WTC11 (cell line): ENCODE measurements around the gene ZNF547. TPM values are rescaled to one million over a fixed set of nuclear protein-coding genes. Genes with fewer than 3 reads are reported as not detected.

Source experiments
- ATAC-seq: fragments of 200-7000 bp; cut with Tn5 transposase; 2 replicates; pipeline ENCODE4 v1.10.0; 2021; ENCODE audit warnings: mild to moderate bottlenecking, moderate library complexity
- CTCF ChIA-PET: fragments of 300-600 bp; sonication (Branson Sonifier 250); formaldehyde crosslinking; loops from one replicate; lab custom pipeline; 2021; ENCODE audit warnings: antibody characterized with exemption; lab: Charles Lee
- POLR2A ChIA-PET: fragments of 350-600 bp; sonication (Branson Sonifier 250); formaldehyde crosslinking; loops from one replicate; lab custom pipeline; 2021; ENCODE audit warnings: antibody characterized with exemption; lab: Charles Lee
- DNase-seq: peaks from one replicate; pipeline ENCODE4 v3.0.0; 2021; ENCODE audit warnings: low spot score
- H3K27ac Mint-ChIP-seq: 2 replicates; pipeline ENCODE4 v1.8.0; 2021; ENCODE audit warnings: mixed read lengths
- H3K27me3 Mint-ChIP-seq: 2 replicates; pipeline ENCODE4 v1.8.0; 2021; ENCODE audit warnings: low read depth, mild to moderate bottlenecking, moderate library complexity, mixed read lengths
- H3K36me3 Mint-ChIP-seq: 2 replicates; pipeline ENCODE4 v1.8.0; 2021; ENCODE audit warnings: mixed read lengths
- H3K4me1 Mint-ChIP-seq: 2 replicates; pipeline ENCODE4 v1.8.0; 2022; ENCODE audit warnings: mixed read lengths
- H3K4me3 Mint-ChIP-seq: 2 replicates; pipeline ENCODE4 v1.8.0; 2021; ENCODE audit warnings: mild to moderate bottlenecking, moderate library complexity, mixed read lengths
- H3K9me3 Mint-ChIP-seq: 2 replicates; pipeline ENCODE4 v1.8.0; 2021; ENCODE audit warnings: mixed read lengths
- AFF4 ChIP-seq: sonication (generic); formaldehyde crosslinking; IDR thresholded peaks from 2 replicates; pipeline ENCODE4 v1.8.1; 2023; ENCODE audit warnings: mild to moderate bottlenecking, missing genetic modification reagents, borderline replicate concordance
- ATF1 ChIP-seq: sonication (generic); formaldehyde crosslinking; IDR thresholded peaks from 2 replicates; pipeline ENCODE4 v1.8.1; 2023; ENCODE audit warnings: mild to moderate bottlenecking, moderate library complexity, missing genetic modification reagents
- ATF3 ChIP-seq: sonication (generic); formaldehyde crosslinking; conservative IDR thresholded peaks from 2 replicates; pipeline ENCODE4 v1.8.1; 2022; ENCODE audit warnings: mild to moderate bottlenecking, missing genetic modification reagents
- ATF6 ChIP-seq: sonication (generic); formaldehyde crosslinking; IDR thresholded peaks from 2 replicates; pipeline ENCODE4 v1.8.1; 2023; ENCODE audit warnings: mild to moderate bottlenecking, missing genetic modification reagents
- ESRRA ChIP-seq: sonication (generic); formaldehyde crosslinking; IDR thresholded peaks from 2 replicates; pipeline ENCODE4 v1.8.1; 2022; ENCODE audit warnings: mild to moderate bottlenecking, missing genetic modification reagents, borderline replicate concordance
- FOXP1 ChIP-seq: sonication (generic); formaldehyde crosslinking; IDR thresholded peaks from 2 replicates; pipeline ENCODE4 v1.8.0; 2022; ENCODE audit warnings: missing genetic modification reagents, mild to moderate bottlenecking, moderate library complexity, borderline replicate concordance
- FOXP4 ChIP-seq: sonication (generic); formaldehyde crosslinking; IDR thresholded peaks from 2 replicates; pipeline ENCODE4 v1.8.0; 2022; ENCODE audit warnings: mild to moderate bottlenecking, missing genetic modification reagents
- GABPB1 ChIP-seq: sonication (generic); formaldehyde crosslinking; IDR thresholded peaks from 2 replicates; pipeline ENCODE4 v1.8.1; 2023; ENCODE audit warnings: mild to moderate bottlenecking, missing genetic modification reagents
- MXD4 ChIP-seq: fragments of 250-450 bp; sonication (Bioruptor Pico); IDR thresholded peaks from 2 replicates; pipeline ENCODE4 v1.8.0; 2021; ENCODE audit warnings: mild to moderate bottlenecking, moderate library complexity, borderline replicate concordance
- MYBL2 ChIP-seq: sonication (generic); formaldehyde crosslinking; IDR thresholded peaks from 2 replicates; pipeline ENCODE4 v1.8.1; 2023; ENCODE audit warnings: mild to moderate bottlenecking, moderate library complexity, missing genetic modification reagents
- NFYB ChIP-seq: sonication (generic); formaldehyde crosslinking; conservative IDR thresholded peaks from 2 replicates; pipeline ENCODE4 v1.8.0; 2022; ENCODE audit warnings: low read depth, missing genetic modification reagents
- OVOL2 ChIP-seq: fragments of 250-450 bp; sonication (Bioruptor Pico); IDR thresholded peaks from 2 replicates; pipeline ENCODE4 v1.9.0; 2021; ENCODE audit warnings: mild to moderate bottlenecking, borderline replicate concordance
- RELA ChIP-seq: sonication (generic); formaldehyde crosslinking; IDR thresholded peaks from 2 replicates; pipeline ENCODE4 v1.8.1; 2022; ENCODE audit warnings: missing genetic modification reagents, mild to moderate bottlenecking, borderline replicate concordance
- SMAD4 ChIP-seq: sonication (generic); formaldehyde crosslinking; IDR thresholded peaks from 2 replicates; pipeline ENCODE4 v1.8.0; 2022; ENCODE audit warnings: mild to moderate bottlenecking, missing genetic modification reagents
- SOX15 ChIP-seq: fragments of 250-450 bp; sonication (Bioruptor Pico); IDR thresholded peaks from 2 replicates; pipeline ENCODE4 v1.9.0; 2021; ENCODE audit warnings: mild to moderate bottlenecking
- SP1 ChIP-seq: sonication (generic); formaldehyde crosslinking; conservative IDR thresholded peaks from 2 replicates; pipeline ENCODE4 v1.8.1; 2022; ENCODE audit warnings: missing genetic modification reagents
- TCF7 ChIP-seq: sonication (generic); formaldehyde crosslinking; IDR thresholded peaks from 2 replicates; pipeline ENCODE4 v1.8.0; 2022; ENCODE audit warnings: mild to moderate bottlenecking, low read depth, missing genetic modification reagents, moderate library complexity
- TP53 ChIP-seq: sonication (generic); formaldehyde crosslinking; IDR thresholded peaks from 2 replicates; pipeline ENCODE4 v1.8.1; 2023; ENCODE audit warnings: mild to moderate bottlenecking, missing genetic modification reagents
- ZNF512 ChIP-seq: sonication (generic); formaldehyde crosslinking; IDR thresholded peaks from 2 replicates; pipeline ENCODE4 v1.8.1; 2022; ENCODE audit warnings: missing genetic modification reagents, borderline replicate concordance
- total RNA-seq: library from RNA; stranded (reverse); gene quantifications from 3 replicates; pipeline ENCODE4 v1.2.3, GENCODE V29; 2021

ZNF547 gene
- total RNA-seq, 1 experiment from 2014 or later, result 2.3 TPM

GRCh38 chr19:57348136-57348535 lies 15.2 kb upstream of the ZNF547 start:
- peaks cover 16% of the 10 kb centered on the region for H3K27me3 Mint-ChIP-seq
- no peaks in the 10 kb centered on the region for H3K9me3 Mint-ChIP-seq
- H3K4me3 Mint-ChIP-seq, result no peak overlapping the region
- H3K4me1 Mint-ChIP-seq, result peaks cover 20% of the 10 kb centered on the region
- ChIA-PET CTCF (no interaction called here), POLR2A (interaction anchor here (0.6 kb wide), 1 partner anchor 11 kb away, joined by 5 read pairs; no protein-coding TSS in a partner anchor)
- no peak for TF ChIP-seq SP1 (CRISPR knock-in tag)
- TF ChIP-seq SMAD4 (CRISPR knock-in tag), result no peak
- TF ChIP-seq RELA (CRISPR knock-in tag), result no peak
- no peak for TF ChIP-seq ZNF512 (CRISPR knock-in tag)
- no peak for TF ChIP-seq ATF6 (CRISPR knock-in tag)
- TF ChIP-seq SOX15 (CRISPR knock-in tag), result no peak
- no peak for TF ChIP-seq AFF4 (CRISPR knock-in tag)
- no peak for TF ChIP-seq MXD4 (CRISPR knock-in tag)
- H3K27ac Mint-ChIP-seq, result no peak overlapping the region
- no peak for ATAC-seq
- peaks cover 7% of the 10 kb centered on the region for H3K36me3 Mint-ChIP-seq
- no peak for DNase-seq

GRCh38 chr19:57350877-57351805 lies 12.2 kb upstream of the ZNF547 start, which contains the start of gene ZNF304:
TSS of gene ZNF304 (plus strand) at chr19:57351271. CDS start at chr19:57351665, 394 bp downstream.
- H3K4me3 Mint-ChIP-seq, result peak within 1 kb of the TSS; percentile 87
- ChIA-PET POLR2A (interaction anchor here (0.7 to 1.1 kb wide), 2 partner anchors 29 to 38 kb away, joined by 3 to 6 read pairs; partner anchors contain the start of gene ZNF548), CTCF (interaction anchor here (0.6 to 1.1 kb wide), 5 partner anchors 9 to 49 kb away, joined by 3 to 9 read pairs (median 5); partner anchors contain the start of genes ZNF543 and ZNF548)
- H3K4me1 Mint-ChIP-seq, result peaks cover 20% of the 10 kb centered on the region
- peaks cover 13% of the 10 kb centered on the region for H3K27me3 Mint-ChIP-seq
- no peaks in the 10 kb centered on the region for H3K9me3 Mint-ChIP-seq
- H3K36me3 Mint-ChIP-seq, result peaks cover 19% of the 10 kb centered on the region
- DNase-seq (peak; percentile 93), ATAC-seq (peak; percentile 100)
- H3K27ac Mint-ChIP-seq, result peak within 1 kb of the TSS; percentile 93
- peak; percentile 70; the same call in 1 of the 2 replicates for TF ChIP-seq ATF1 (CRISPR knock-in tag)
- TF ChIP-seq ESRRA (CRISPR knock-in tag), result no peak
- no peak for TF ChIP-seq ATF3
- peak; percentile 70 for TF ChIP-seq NFYB (CRISPR knock-in tag)
- no peak for TF ChIP-seq ATF6 (CRISPR knock-in tag)
- no peak for TF ChIP-seq OVOL2 (CRISPR knock-in tag)
- TF ChIP-seq GABPB1 (CRISPR knock-in tag), result peak; percentile 50; the same call in 1 of the 2 replicates
- TF ChIP-seq MYBL2 (CRISPR knock-in tag), result 0 out of 2 replicates have a peak, but pooled peaks have one; percentile 45
- TF ChIP-seq FOXP4 (CRISPR knock-in tag), result 0 out of 2 replicates have a peak, but pooled peaks have one; percentile 21
- TF ChIP-seq TP53 (CRISPR knock-in tag), result no peak
- TF ChIP-seq TCF7, result no peak
- TF ChIP-seq FOXP1 (CRISPR knock-in tag), result peak; percentile 10; the same call in 1 of the 2 replicates
